Measurements from ENCODE around the gene KRT3.

The KRT3 gene

GRCh38 chr12:52784909-52785308 lies 11.0 kb downstream of the KRT3 start:
- Histone ChIP-seq H3K9ac (ENCODE audit: low read depth, low read length) (no peak overlapping the region), H3K9me3 (ENCODE audit: control insufficient read depth, insufficient read depth, low read length) (no peaks in the 10 kb centered on the region), H3K36me3 (ENCODE audit: control insufficient read depth, insufficient read depth, low read length) (no peaks in the 10 kb centered on the region), H3K27ac (ENCODE audit: low read depth, low read length) (no peak overlapping the region), H3K27me3 (ENCODE audit: control insufficient read depth, insufficient read depth, low read length) (no peaks in the 10 kb centered on the region; the same call in 1 of the 2 replicates), H3K4me3 (ENCODE audit: low read depth, low read length) (no peak overlapping the region), H3K4me1 (ENCODE audit: control insufficient read depth, insufficient read depth, low read length) (no peaks in the 10 kb centered on the region)

GRCh38 chr12:52783563-52784316 lies 12.2 kb downstream of the KRT3 start:
- no peaks in the 10 kb centered on the region for H3K4me1 ChIP-seq (ENCODE audit: control insufficient read depth, insufficient read depth, low read length)
- no peak overlapping the region for H3K4me3 ChIP-seq (ENCODE audit: low read depth, low read length)
- H3K27me3 ChIP-seq (ENCODE audit: control insufficient read depth, insufficient read depth, low read length): no peaks in the 10 kb centered on the region; the same call in 1 of the 2 replicates
- H3K27ac ChIP-seq (ENCODE audit: low read depth, low read length): no peak overlapping the region
- no peak overlapping the region for H3K9ac ChIP-seq (ENCODE audit: low read depth, low read length)
- H3K36me3 ChIP-seq (ENCODE audit: control insufficient read depth, insufficient read depth, low read length): no peaks in the 10 kb centered on the region
- no peaks in the 10 kb centered on the region for H3K9me3 ChIP-seq (ENCODE audit: control insufficient read depth, insufficient read depth, low read length)

GRCh38 chr12:52782502-52782901 lies 13.4 kb downstream of the KRT3 start:
- Histone ChIP-seq H3K36me3 (ENCODE audit: control insufficient read depth, insufficient read depth, low read length) (no peaks in the 10 kb centered on the region), H3K27ac (ENCODE audit: low read depth, low read length) (no peak overlapping the region), H3K27me3 (ENCODE audit: control insufficient read depth, insufficient read depth, low read length) (no peaks in the 10 kb centered on the region; the same call in 1 of the 2 replicates), H3K4me1 (ENCODE audit: control insufficient read depth, insufficient read depth, low read length) (no peaks in the 10 kb centered on the region), H3K4me3 (ENCODE audit: low read depth, low read length) (no peak overlapping the region), H3K9ac (ENCODE audit: low read depth, low read length) (no peak overlapping the region), H3K9me3 (ENCODE audit: control insufficient read depth, insufficient read depth, low read length) (no peaks in the 10 kb centered on the region)

- H3K4me3 ChIP-seq (ENCODE audit: low read depth, low read length): no peak overlapping the region
- H3K27ac ChIP-seq (ENCODE audit: low read depth, low read length): no peak overlapping the region
- H3K4me1 ChIP-seq (ENCODE audit: control insufficient read depth, insufficient read depth, low read length): no peaks in the 10 kb centered on the region
- no peaks in the 10 kb centered on the region for H3K9me3 ChIP-seq (ENCODE audit: control insufficient read depth, insufficient read depth, low read length)
- no peak overlapping the region for H3K9ac ChIP-seq (ENCODE audit: low read depth, low read length)
- no peaks in the 10 kb centered on the region for H3K36me3 ChIP-seq (ENCODE audit: control insufficient read depth, insufficient read depth, low read length)
- H3K27me3 ChIP-seq (ENCODE audit: control insufficient read depth, insufficient read depth, low read length): no peaks in the 10 kb centered on the region; the same call in 1 of the 2 replicates
Observed at GRCh38 chr12:52781399-52782082, 14.4 kb downstream of the KRT3 start.

GRCh38 chr12:52779914-52780313 lies 16.0 kb downstream of the KRT3 start:
- no peak overlapping the region for H3K27ac ChIP-seq (ENCODE audit: low read depth, low read length)
- no peaks in the 10 kb centered on the region for H3K36me3 ChIP-seq (ENCODE audit: control insufficient read depth, insufficient read depth, low read length)
- H3K27me3 ChIP-seq (ENCODE audit: control insufficient read depth, insufficient read depth, low read length): no peaks in the 10 kb centered on the region
- H3K9ac ChIP-seq (ENCODE audit: low read depth, low read length): no peak overlapping the region
- no peaks in the 10 kb centered on the region for H3K9me3 ChIP-seq (ENCODE audit: control insufficient read depth, insufficient read depth, low read length)
- no peaks in the 10 kb centered on the region for H3K4me1 ChIP-seq (ENCODE audit: control insufficient read depth, insufficient read depth, low read length)
- H3K4me3 ChIP-seq (ENCODE audit: low read depth, low read length): no peak overlapping the region

- Histone ChIP-seq H3K9me3 (ENCODE audit: control insufficient read depth, insufficient read depth, low read length) (no peaks in the 10 kb centered on the region), H3K9ac (ENCODE audit: low read depth, low read length) (no peak overlapping the region), H3K27me3 (ENCODE audit: control insufficient read depth, insufficient read depth, low read length) (no peaks in the 10 kb centered on the region), H3K27ac (ENCODE audit: low read depth, low read length) (no peak overlapping the region), H3K36me3 (ENCODE audit: control insufficient read depth, insufficient read depth, low read length) (no peaks in the 10 kb centered on the region), H3K4me1 (ENCODE audit: control insufficient read depth, insufficient read depth, low read length) (no peaks in the 10 kb centered on the region), H3K4me3 (ENCODE audit: low read depth, low read length) (no peak overlapping the region)
Observed at GRCh38 chr12:52778833-52779232, 17.1 kb downstream of the KRT3 start.

GRCh38 chr12:52777566-52777965 lies 18.4 kb downstream of the KRT3 start:
- H3K4me1 ChIP-seq (ENCODE audit: control insufficient read depth, insufficient read depth, low read length): no peaks in the 10 kb centered on the region
- H3K9me3 ChIP-seq (ENCODE audit: control insufficient read depth, insufficient read depth, low read length): no peaks in the 10 kb centered on the region
- H3K9ac ChIP-seq (ENCODE audit: low read depth, low read length): no peak overlapping the region
- H3K27me3 ChIP-seq (ENCODE audit: control insufficient read depth, insufficient read depth, low read length): no peaks in the 10 kb centered on the region
- H3K4me3 ChIP-seq (ENCODE audit: low read depth, low read length): no peak overlapping the region
- no peaks in the 10 kb centered on the region for H3K36me3 ChIP-seq (ENCODE audit: control insufficient read depth, insufficient read depth, low read length)
- H3K27ac ChIP-seq (ENCODE audit: low read depth, low read length): no peak overlapping the region

GRCh38 chr12:52776913-52777395 lies 19.0 kb downstream of the KRT3 start, which contains the start of gene KRT76:
Gene KRT76, minus strand, starts transcription at chr12:52777345. Its CDS starts 54 bp downstream, at chr12:52777291.
- H3K4me1 ChIP-seq (ENCODE audit: control insufficient read depth, insufficient read depth, low read length): no peaks in the 10 kb centered on the region
- H3K36me3 ChIP-seq (ENCODE audit: control insufficient read depth, insufficient read depth, low read length): no peaks in the 10 kb centered on the region
- no peak within 1 kb of the TSS for H3K4me3 ChIP-seq (ENCODE audit: low read depth, low read length)
- no peaks in the 10 kb centered on the region for H3K27me3 ChIP-seq (ENCODE audit: control insufficient read depth, insufficient read depth, low read length)
- H3K9me3 ChIP-seq (ENCODE audit: control insufficient read depth, insufficient read depth, low read length): no peaks in the 10 kb centered on the region
- H3K27ac ChIP-seq (ENCODE audit: low read depth, low read length): no peak within 1 kb of the TSS
- no peak within 1 kb of the TSS for H3K9ac ChIP-seq (ENCODE audit: low read depth, low read length)

- Histone ChIP-seq H3K9me3 (ENCODE audit: control insufficient read depth, insufficient read depth, low read length) (no peaks in the 10 kb centered on the region), H3K4me3 (ENCODE audit: low read depth, low read length) (no peak overlapping the region), H3K9ac (ENCODE audit: low read depth, low read length) (no peak overlapping the region), H3K27ac (ENCODE audit: low read depth, low read length) (no peak overlapping the region), H3K27me3 (ENCODE audit: control insufficient read depth, insufficient read depth, low read length) (no peaks in the 10 kb centered on the region), H3K36me3 (ENCODE audit: control insufficient read depth, insufficient read depth, low read length) (no peaks in the 10 kb centered on the region), H3K4me1 (ENCODE audit: control insufficient read depth, insufficient read depth, low read length) (no peaks in the 10 kb centered on the region)
Observed at GRCh38 chr12:52776435-52776834, 19.5 kb downstream of the KRT3 start.

- Histone ChIP-seq H3K9ac (ENCODE audit: low read depth, low read length) (no peak overlapping the region), H3K36me3 (ENCODE audit: control insufficient read depth, insufficient read depth, low read length) (no peaks in the 10 kb centered on the region), H3K27ac (ENCODE audit: low read depth, low read length) (no peak overlapping the region), H3K4me1 (ENCODE audit: control insufficient read depth, insufficient read depth, low read length) (no peaks in the 10 kb centered on the region), H3K9me3 (ENCODE audit: control insufficient read depth, insufficient read depth, low read length) (no peaks in the 10 kb centered on the region), H3K27me3 (ENCODE audit: control insufficient read depth, insufficient read depth, low read length) (no peaks in the 10 kb centered on the region), H3K4me3 (ENCODE audit: low read depth, low read length) (no peak overlapping the region)
Observed at GRCh38 chr12:52774629-52775250, 21.2 kb downstream of the KRT3 start.

GRCh38 chr12:52772772-52773171 lies 23.1 kb downstream of the KRT3 start:
- no peaks in the 10 kb centered on the region for H3K4me1 ChIP-seq (ENCODE audit: control insufficient read depth, insufficient read depth, low read length)
- no peaks in the 10 kb centered on the region for H3K27me3 ChIP-seq (ENCODE audit: control insufficient read depth, insufficient read depth, low read length)
- no peaks in the 10 kb centered on the region for H3K9me3 ChIP-seq (ENCODE audit: control insufficient read depth, insufficient read depth, low read length)
- no peaks in the 10 kb centered on the region for H3K36me3 ChIP-seq (ENCODE audit: control insufficient read depth, insufficient read depth, low read length)
- no peak overlapping the region for H3K9ac ChIP-seq (ENCODE audit: low read depth, low read length)
- no peak overlapping the region for H3K4me3 ChIP-seq (ENCODE audit: low read depth, low read length)
- H3K27ac ChIP-seq (ENCODE audit: low read depth, low read length): no peak overlapping the region
